Effector memory CD8-positive, alpha-beta T cell (primary cell): ENCODE results near the gene PKN3.

ENCODE experiments used
- ATAC-seq: fragments of 150-1000 bp; cut with Tn5 transposase; replicated peaks from 2 replicates; pipeline ENCODE4 v1.10.0; 2021; ENCODE audit warnings: mild to moderate bottlenecking, moderate library complexity
- DNase-seq, 3 experiments: peaks; one replicate each; pipeline ENCODE4 v3.0.0; 2021
- H3K27ac Mint-ChIP-seq, 2 donors: one replicate each; pipeline ENCODE4 v1.8.0; 2022; ENCODE audit warnings: mild to moderate bottlenecking in 2 of 2, mixed read lengths in 2 of 2, moderate library complexity in 2 of 2
- H3K27me3 Mint-ChIP-seq, 2 donors: one replicate each; pipeline ENCODE4 v1.8.0; 2022; ENCODE audit warnings: mixed read lengths in 2 of 2
- H3K36me3 Mint-ChIP-seq: one replicate; pipeline ENCODE4 v1.8.0; 2022; ENCODE audit warnings: mild to moderate bottlenecking, moderate library complexity, mixed read lengths; ENCODE audit not compliant: insufficient read depth
- H3K4me1 Mint-ChIP-seq, 2 donors: one replicate each; pipeline ENCODE4 v1.8.0; 2022; ENCODE audit warnings: low read depth in 2 of 2, mixed read lengths in 2 of 2
- H3K4me3 Mint-ChIP-seq, 2 donors: one replicate each; pipeline ENCODE4 v1.8.0; 2022; ENCODE audit warnings: mild to moderate bottlenecking in 2 of 2, mixed read lengths in 2 of 2, moderate library complexity in 2 of 2
- H3K9me3 Mint-ChIP-seq, 2 donors: one replicate each; pipeline ENCODE4 v1.8.0; 2022; ENCODE audit warnings: mixed read lengths in 2 of 2

PKN3 gene

GRCh38 chr9:128714586-128715435 lies 12.5 kb downstream of the PKN3 start:
- ATAC-seq (no peak), DNase-seq (no peak)
- Mint-ChIP-seq H3K4me1 (no peaks in the 10 kb centered on the region), H3K27me3 (no peaks in the 10 kb centered on the region), H3K4me3 (peak overlapping the region in 1 of 2 donors; percentile 22), H3K36me3 (peaks cover 2% of the 10 kb centered on the region), H3K9me3 (no peaks in the 10 kb centered on the region), H3K27ac (peak overlapping the region in 1 of 2 donors; percentile 44)

GRCh38 chr9:128715436-128715750 lies 13.1 kb downstream of the PKN3 start:
- DNase-seq, result no peak
- H3K4me1 Mint-ChIP-seq, result no peaks in the 10 kb centered on the region
- ATAC-seq, result no peak
- no peaks in the 10 kb centered on the region for H3K9me3 Mint-ChIP-seq
- H3K27me3 Mint-ChIP-seq, result no peaks in the 10 kb centered on the region
- H3K27ac Mint-ChIP-seq, result no peak overlapping the region
- H3K4me3 Mint-ChIP-seq, result no peak overlapping the region
- peaks cover 2% of the 10 kb centered on the region for H3K36me3 Mint-ChIP-seq

GRCh38 chr9:128716581-128717254 lies 14.4 kb downstream of the PKN3 start:
- no peak overlapping the region for H3K4me3 Mint-ChIP-seq
- H3K4me1 Mint-ChIP-seq, result no peaks in the 10 kb centered on the region
- DNase-seq (no peak), ATAC-seq (no peak)
- H3K9me3 Mint-ChIP-seq, result no peaks in the 10 kb centered on the region
- peak overlapping the region in 1 of 2 donors; percentile 72 for H3K27ac Mint-ChIP-seq
- no peaks in the 10 kb centered on the region for H3K27me3 Mint-ChIP-seq
- H3K36me3 Mint-ChIP-seq, result peaks cover 2% of the 10 kb centered on the region

- peaks cover 5% of the 10 kb centered on the region for H3K36me3 Mint-ChIP-seq
- H3K4me1 Mint-ChIP-seq, result peaks cover 6 to 11% of the 10 kb centered on the region in 2 donors
Observed at GRCh38 chr9:128718047-128718446, 15.7 kb downstream of the PKN3 start.

GRCh38 chr9:128718475-128718874 lies 16.2 kb downstream of the PKN3 start:
- no peaks in the 10 kb centered on the region for H3K9me3 Mint-ChIP-seq
- ATAC-seq, result no peak
- H3K27me3 Mint-ChIP-seq, result no peaks in the 10 kb centered on the region

More at GRCh38 chr9:128718047-128718446, 15.7 kb downstream of the PKN3 start:
- H3K9me3 Mint-ChIP-seq, result no peaks in the 10 kb centered on the region
- H3K27me3 Mint-ChIP-seq, result no peaks in the 10 kb centered on the region
- no peak overlapping the region for H3K27ac Mint-ChIP-seq
- DNase-seq (no peak), ATAC-seq (no peak)
- H3K4me3 Mint-ChIP-seq, result no peak overlapping the region

GRCh38 chr9:128719919-128720605 lies 17.8 kb downstream of the PKN3 start:
- Mint-ChIP-seq H3K27ac (no peak overlapping the region), H3K4me3 (no peak overlapping the region), H3K36me3 (peaks cover 16% of the 10 kb centered on the region), H3K4me1 (peaks cover 18 to 26% of the 10 kb centered on the region in 2 donors), H3K9me3 (no peaks in the 10 kb centered on the region), H3K27me3 (no peaks in the 10 kb centered on the region)
- no peak for DNase-seq
- no peak for ATAC-seq

More at GRCh38 chr9:128718475-128718874, 16.2 kb downstream of the PKN3 start:
- Mint-ChIP-seq H3K4me1 (peaks cover 10 to 14% of the 10 kb centered on the region in 2 donors), H3K36me3 (peaks cover 5% of the 10 kb centered on the region), H3K4me3 (no peak overlapping the region), H3K27ac (no peak overlapping the region)
- DNase-seq, result no peak

GRCh38 chr9:128720841-128721486 lies 18.7 kb downstream of the PKN3 start:
- Mint-ChIP-seq H3K27me3 (no peaks in the 10 kb centered on the region), H3K27ac (no peak overlapping the region), H3K9me3 (no peaks in the 10 kb centered on the region), H3K4me1 (peaks cover 21 to 28% of the 10 kb centered on the region in 2 donors), H3K36me3 (peaks cover 16% of the 10 kb centered on the region), H3K4me3 (no peak overlapping the region)
- no peak for ATAC-seq
- DNase-seq, result no peak

GRCh38 chr9:128721487-128722010 lies 19.2 kb downstream of the PKN3 start:
- peak overlapping the region in 1 of 2 donors; percentile 93 for H3K4me3 Mint-ChIP-seq
- H3K27me3 Mint-ChIP-seq, result no peaks in the 10 kb centered on the region
- H3K9me3 Mint-ChIP-seq, result no peaks in the 10 kb centered on the region
- ATAC-seq (no peak), DNase-seq (no peak)
- H3K36me3 Mint-ChIP-seq, result peaks cover 16% of the 10 kb centered on the region
- H3K27ac Mint-ChIP-seq, result peak overlapping the region in 1 of 2 donors; percentile 91
- peaks cover 21 to 28% of the 10 kb centered on the region in 2 donors for H3K4me1 Mint-ChIP-seq

- H3K4me3 Mint-ChIP-seq, result peak overlapping the region; percentile 93 to 94
- no peaks in the 10 kb centered on the region for H3K9me3 Mint-ChIP-seq
- H3K27ac Mint-ChIP-seq, result peak overlapping the region; percentile 91 to 92
- ATAC-seq (no peak), DNase-seq (no peak)
- H3K4me1 Mint-ChIP-seq, result peaks cover 21 to 29% of the 10 kb centered on the region in 2 donors
- H3K36me3 Mint-ChIP-seq, result peaks cover 16% of the 10 kb centered on the region
- H3K27me3 Mint-ChIP-seq, result no peaks in the 10 kb centered on the region
Observed at GRCh38 chr9:128722380-128723351, 20.4 kb downstream of the PKN3 start.

GRCh38 chr9:128723352-128723865 lies 21.1 kb downstream of the PKN3 start:
- Mint-ChIP-seq H3K27me3 (no peaks in the 10 kb centered on the region), H3K4me1 (peaks cover 21 to 29% of the 10 kb centered on the region in 2 donors), H3K27ac (peak overlapping the region; percentile 91 to 92), H3K9me3 (no peaks in the 10 kb centered on the region), H3K4me3 (peak overlapping the region; percentile 93 to 94), H3K36me3 (peaks cover 16% of the 10 kb centered on the region)
- no peak for DNase-seq
- no peak for ATAC-seq

GRCh38 chr9:128723866-128724743 lies 21.8 kb downstream of the PKN3 start, which contains the start of gene ZDHHC12:
Gene ZDHHC12, minus strand, starts transcription at chr9:128724127. Its CDS starts 34 bp downstream, at chr9:128724093.
- Mint-ChIP-seq H3K27ac (peak within 1 kb of the TSS; percentile 91 to 92), H3K4me1 (peaks cover 21 to 29% of the 10 kb centered on the region in 2 donors), H3K27me3 (no peaks in the 10 kb centered on the region), H3K4me3 (peak within 1 kb of the TSS; percentile 93 to 94), H3K9me3 (no peaks in the 10 kb centered on the region), H3K36me3 (peaks cover 16% of the 10 kb centered on the region)
- ATAC-seq, result peak; percentile 96
- peak; percentile 96 to 99 (median 98) for DNase-seq
